Right renal cortex interstitium (tissue), 3 donors: ENCODE results near the gene GRAMD1A. TPM values are rescaled to one million over a fixed set of nuclear protein-coding genes. Genes with fewer than 3 reads are reported as not detected.
"Not testable (repeated sequence)": the region's sequence is repeated elsewhere in the genome, so short reads cannot be mapped to it uniquely, and the experiment has no call there.

ENCODE experiments used
- DNase-seq, 3 donors: peaks; one replicate each; pipeline ENCODE4 v3.0.0-alpha.2; 2013; ENCODE audit warnings: low read depth in 3 of 3, low spot score in 2 of 3
- polyA plus RNA-seq, 3 donors: library from polyadenylated mRNA; unstranded; fragments of 120-200 nt; gene quantifications; one replicate each; pipeline ENCODE4 v1.2.1, GENCODE V29; 2013; ENCODE audit not compliant: insufficient read length in 3 of 3

The GRAMD1A gene
- 10 to 100 TPM; 38.3 to 51.2 (median 46.1) TPM for polyA plus RNA-seq

- peak; percentile 78 to 84 (median 81) for DNase-seq
Observed at GRCh38 chr19:34999498-35000337, at the start of gene GRAMD1A. TSS of gene GRAMD1A (plus strand) at chr19:35000323. CDS start at chr19:35000479, 156 bp downstream.

GRCh38 chr19:34953092-34953491, 47.0 kb upstream of the GRAMD1A start:
- no peak for DNase-seq

GRCh38 chr19:34957830-34958751, 42.0 kb upstream of the GRAMD1A start:
- no peak for DNase-seq

- no peak for DNase-seq
Observed at GRCh38 chr19:34959021-34959420, 41.1 kb upstream of the GRAMD1A start.

- no peak for DNase-seq
Observed at GRCh38 chr19:34960103-34960805, 39.9 kb upstream of the GRAMD1A start.

- DNase-seq: no peak
Observed at GRCh38 chr19:34960940-34961679, 39.0 kb upstream of the GRAMD1A start.

- DNase-seq: no peak
Observed at GRCh38 chr19:34961775-34962686, 38.1 kb upstream of the GRAMD1A start.

- no peak for DNase-seq
Observed at GRCh38 chr19:34962687-34963572, 37.2 kb upstream of the GRAMD1A start.

- DNase-seq: peak in 2 of 3 donors; percentile 36 to 50
Observed at GRCh38 chr19:34963573-34964406, 36.3 kb upstream of the GRAMD1A start, which contains the start of gene ZNF792. TSS of gene ZNF792 (minus strand) at chr19:34964229. CDS start at chr19:34963662, 567 bp downstream.

- no peak for DNase-seq
Observed at GRCh38 chr19:34964598-34964997, 35.5 kb upstream of the GRAMD1A start.

GRCh38 chr19:34965505-34965904, 34.6 kb upstream of the GRAMD1A start:
- not testable (repeated sequence) for DNase-seq

- no peak for DNase-seq
Observed at GRCh38 chr19:34967551-34967950, 32.6 kb upstream of the GRAMD1A start.

GRCh38 chr19:34969721-34970120, 30.4 kb upstream of the GRAMD1A start:
- no peak for DNase-seq

GRCh38 chr19:34970185-34970780, 29.8 kb upstream of the GRAMD1A start:
- not testable (repeated sequence) for DNase-seq

GRCh38 chr19:34972163-34972705, 27.9 kb upstream of the GRAMD1A start:
- no peak for DNase-seq

- DNase-seq: no peak
Observed at GRCh38 chr19:34974646-34975045, 25.5 kb upstream of the GRAMD1A start.
